Putamen (tissue), 1 donor: ENCODE data around the gene BMF.
"Not testable (repeated sequence)": the region's sequence is repeated elsewhere in the genome, so short reads cannot be mapped to it uniquely, and the experiment has no call there.

ENCODE experiments used
- DNase-seq: peaks from one replicate; pipeline ENCODE4 v3.0.0-alpha.2; 2016; ENCODE audit warnings: low spot score

Gene BMF

GRCh38 chr15:40087991-40088928 lies 20.4 kb downstream of the BMF start:
- DNase-seq = no peak

GRCh38 chr15:40087068-40087810 lies 21.4 kb downstream of the BMF start:
- no peak for DNase-seq

- DNase-seq = no peak
Observed at GRCh38 chr15:40085266-40085665, 23.4 kb downstream of the BMF start.

DNA sequence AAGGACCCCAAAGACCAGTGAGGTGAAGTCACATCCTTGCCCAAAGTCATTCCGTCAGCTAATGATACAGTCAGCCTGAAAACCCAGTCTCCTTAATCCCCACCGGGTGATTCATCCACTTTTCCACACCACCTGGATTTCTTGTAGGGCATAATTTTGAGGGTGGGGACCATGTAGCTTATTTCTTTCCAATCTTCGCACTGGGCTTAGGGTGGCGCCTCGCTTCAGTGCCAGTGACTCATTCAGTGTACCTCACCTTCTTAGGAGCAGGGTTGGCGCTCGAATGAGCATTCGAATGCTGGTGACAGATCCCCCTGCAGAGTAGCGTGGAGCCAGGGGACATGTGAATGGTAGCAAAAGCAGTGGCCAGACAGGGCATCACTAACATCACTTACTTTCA lies 24.0 kb downstream of the BMF start:
- DNase-seq = no peak

GRCh38 chr15:40082195-40082883 lies 26.3 kb downstream of the BMF start:
- no peak for DNase-seq

DNA sequence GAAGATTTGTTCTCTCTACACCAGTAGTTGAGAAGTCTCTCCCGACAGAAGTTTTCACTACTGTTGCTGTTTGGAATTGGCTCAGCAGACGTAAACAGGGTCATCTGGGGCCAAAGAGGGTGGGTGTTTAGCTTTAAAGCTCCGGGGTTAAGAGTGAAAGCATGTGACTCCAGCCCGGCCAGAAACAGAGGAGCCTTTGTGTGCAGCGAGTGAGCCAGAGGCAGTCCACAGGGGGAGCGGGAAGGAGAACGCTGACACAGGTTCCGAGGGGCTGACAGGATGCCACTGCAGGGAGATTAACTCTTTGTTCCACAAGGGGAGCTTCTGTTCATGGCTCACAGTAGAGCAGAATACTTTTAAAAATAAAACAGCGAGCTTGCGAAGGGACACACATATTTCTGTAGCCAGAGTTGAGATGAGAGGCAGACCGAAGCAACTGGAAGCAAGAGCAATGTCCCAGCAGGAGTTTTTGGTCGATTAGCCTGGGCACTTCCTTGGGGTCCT lies 26.9 kb downstream of the BMF start:
- DNase-seq = peak; percentile 91

DNA sequence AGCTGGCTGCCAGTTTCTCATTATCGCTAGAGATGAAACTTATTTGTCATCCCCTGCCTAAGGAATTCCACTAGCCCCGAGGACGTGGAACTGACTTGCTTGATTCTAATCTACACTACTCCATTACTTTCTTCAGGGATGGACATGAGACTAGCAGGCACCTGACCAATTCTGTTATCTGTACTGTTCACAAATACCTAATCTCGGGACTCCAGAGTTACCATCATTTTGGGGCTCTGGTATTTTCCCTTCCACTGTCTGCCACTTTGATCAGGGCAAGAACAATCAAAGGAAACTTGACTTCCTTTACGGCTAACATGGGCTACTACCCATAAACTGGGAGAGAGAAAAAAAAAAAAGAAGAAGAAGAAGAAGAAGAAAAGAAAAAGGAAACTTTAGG lies 27.8 kb downstream of the BMF start:
- DNase-seq = no peak

- no peak for DNase-seq
Observed at GRCh38 chr15:40080104-40080503, 28.6 kb downstream of the BMF start.

- DNase-seq = no peak
Observed at GRCh38 chr15:40079456-40079855, 29.2 kb downstream of the BMF start.

GRCh38 chr15:40075298-40076044 lies 33.2 kb downstream of the BMF start:
- DNase-seq = no peak

GRCh38 chr15:40074656-40075055 lies 34.0 kb downstream of the BMF start:
- DNase-seq = not testable (repeated sequence)

GRCh38 chr15:40073716-40074490 lies 34.8 kb downstream of the BMF start:
- DNase-seq = not testable (repeated sequence)

DNA sequence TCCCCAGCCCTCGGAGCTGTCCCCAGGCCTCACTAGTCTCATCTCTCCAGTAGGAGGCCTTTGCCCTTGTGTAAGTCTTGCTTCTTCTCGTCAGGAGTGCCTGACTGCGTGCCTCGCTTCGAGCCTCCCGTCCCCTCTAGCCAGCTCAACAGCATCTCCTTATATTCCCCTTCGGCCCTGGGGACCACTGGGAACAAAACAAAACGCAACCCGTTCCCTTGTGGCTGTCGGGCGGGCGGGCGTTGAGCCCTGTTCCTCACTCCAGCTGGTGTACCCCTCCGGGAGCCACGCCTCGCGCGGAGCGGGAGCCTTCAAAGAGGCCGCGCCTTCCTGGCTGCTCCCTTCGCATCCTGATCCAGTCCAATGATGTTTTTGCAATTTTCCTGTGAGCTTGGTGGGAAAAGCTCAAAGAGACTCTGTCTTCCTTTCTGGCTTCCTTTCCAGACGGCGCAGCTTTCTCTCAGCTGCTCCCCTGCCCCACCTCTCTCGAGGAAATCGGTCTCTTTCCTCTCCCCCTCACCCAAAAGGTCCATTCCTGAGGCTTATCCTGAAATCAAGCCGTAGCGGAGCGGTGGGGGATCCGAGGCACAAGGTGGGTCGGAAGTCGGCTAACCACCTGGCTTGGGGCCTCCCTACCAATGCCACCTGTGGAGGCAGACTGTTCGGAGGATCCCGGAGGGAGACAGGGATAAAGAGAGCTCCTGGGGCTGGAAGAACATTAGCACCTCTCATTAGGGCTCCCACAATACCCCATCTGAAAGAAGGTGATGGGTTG lies 36.3 kb downstream of the BMF start:
- no peak for DNase-seq

DNA sequence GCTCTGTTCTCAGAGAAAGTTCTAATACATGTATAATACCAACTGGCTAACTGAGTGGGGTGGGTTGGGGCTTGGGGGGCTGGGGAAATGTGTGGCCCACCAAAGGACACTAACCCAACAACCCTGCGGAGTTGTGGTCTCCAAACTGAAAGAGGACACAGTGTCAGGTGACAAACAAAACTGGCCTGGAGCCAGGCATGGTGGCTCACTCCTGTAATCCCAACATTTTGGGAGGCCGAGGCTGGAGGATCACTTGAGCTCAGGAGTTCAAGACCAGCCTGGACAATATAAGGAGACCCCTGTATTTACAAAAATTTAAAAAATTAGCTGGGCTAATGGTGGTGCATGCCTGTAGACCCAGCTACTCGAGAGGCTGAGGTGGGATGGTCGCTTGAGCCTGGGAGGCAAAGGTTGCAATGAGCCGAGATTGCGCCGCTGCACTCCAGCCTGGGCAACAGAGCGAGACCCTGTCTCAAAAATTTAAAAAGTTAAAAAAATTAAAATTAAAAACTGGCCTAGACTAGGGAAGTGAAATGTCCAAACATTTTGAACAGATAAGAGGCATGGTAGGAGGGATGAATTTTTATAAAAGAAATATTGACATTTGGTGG lies 38.0 kb downstream of the BMF start:
- DNase-seq = no peak

DNA sequence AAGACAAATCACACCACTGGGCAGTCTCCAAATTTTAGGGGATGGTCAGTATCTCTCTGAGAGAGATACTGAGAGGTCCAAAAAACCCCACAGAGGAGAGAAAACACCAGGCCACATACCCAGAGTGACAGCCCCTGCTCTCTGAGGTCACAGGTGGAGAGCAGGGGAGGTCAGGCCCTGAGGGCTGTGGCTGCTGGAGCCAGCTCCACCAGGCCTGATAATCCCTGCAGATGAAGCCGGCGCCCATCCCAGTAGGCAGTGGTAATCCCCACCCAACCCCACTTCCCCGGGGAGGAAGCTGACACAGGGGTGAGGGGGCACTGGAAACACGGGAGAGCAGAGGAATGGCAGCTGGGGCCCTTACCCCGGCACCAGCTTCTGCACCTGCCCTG lies 38.5 kb downstream of the BMF start:
- no peak for DNase-seq

DNA sequence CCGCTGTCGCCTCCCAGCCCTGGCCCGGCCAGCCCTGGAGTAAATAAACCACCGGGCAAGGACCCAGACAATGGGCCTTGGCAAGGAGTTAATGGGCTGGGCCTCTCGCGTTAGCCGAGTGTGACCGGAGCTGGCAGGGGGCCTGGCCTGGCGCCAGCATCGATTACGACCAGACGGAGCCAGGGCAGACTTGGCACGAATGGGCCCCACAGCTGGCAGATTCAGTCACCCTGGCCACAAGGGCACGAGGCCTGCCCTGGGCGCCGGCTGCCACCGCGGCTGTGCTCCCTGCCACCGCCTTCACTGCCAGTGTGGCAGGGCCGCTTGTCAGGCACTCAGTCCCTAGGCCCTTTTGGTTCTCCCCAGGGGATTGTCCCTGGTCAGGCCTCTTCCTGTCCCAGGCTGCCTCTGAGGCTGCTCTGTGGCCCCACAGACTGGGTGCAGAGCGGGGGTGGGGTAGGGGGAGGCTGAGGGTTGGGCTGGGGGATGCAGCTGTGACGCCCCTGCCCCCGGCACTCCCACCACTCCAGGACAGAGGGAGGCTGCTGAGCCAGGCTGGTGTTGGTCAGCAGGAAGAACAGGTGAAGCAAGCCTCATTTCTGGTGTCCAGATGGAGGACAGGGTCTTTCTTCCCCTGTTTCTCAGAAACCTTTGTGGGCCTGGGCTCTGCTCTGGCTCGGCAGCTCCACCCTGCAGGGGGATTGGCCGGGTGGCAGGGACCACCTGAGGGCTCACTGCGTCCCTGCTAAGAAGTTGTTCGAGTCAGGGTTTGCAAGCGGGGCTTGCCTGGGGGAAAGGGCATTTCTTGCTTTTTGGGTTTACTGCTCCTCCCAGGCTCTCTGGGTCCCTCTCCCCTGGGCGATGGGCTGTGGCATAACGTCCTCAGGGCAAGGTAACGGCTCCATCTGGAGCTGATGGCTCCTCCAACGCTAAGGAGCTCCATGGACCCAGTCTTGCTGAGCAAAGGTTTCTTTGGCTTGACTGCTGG lies 39.2 kb downstream of the BMF start:
- DNase-seq = peak; percentile 97

DNA sequence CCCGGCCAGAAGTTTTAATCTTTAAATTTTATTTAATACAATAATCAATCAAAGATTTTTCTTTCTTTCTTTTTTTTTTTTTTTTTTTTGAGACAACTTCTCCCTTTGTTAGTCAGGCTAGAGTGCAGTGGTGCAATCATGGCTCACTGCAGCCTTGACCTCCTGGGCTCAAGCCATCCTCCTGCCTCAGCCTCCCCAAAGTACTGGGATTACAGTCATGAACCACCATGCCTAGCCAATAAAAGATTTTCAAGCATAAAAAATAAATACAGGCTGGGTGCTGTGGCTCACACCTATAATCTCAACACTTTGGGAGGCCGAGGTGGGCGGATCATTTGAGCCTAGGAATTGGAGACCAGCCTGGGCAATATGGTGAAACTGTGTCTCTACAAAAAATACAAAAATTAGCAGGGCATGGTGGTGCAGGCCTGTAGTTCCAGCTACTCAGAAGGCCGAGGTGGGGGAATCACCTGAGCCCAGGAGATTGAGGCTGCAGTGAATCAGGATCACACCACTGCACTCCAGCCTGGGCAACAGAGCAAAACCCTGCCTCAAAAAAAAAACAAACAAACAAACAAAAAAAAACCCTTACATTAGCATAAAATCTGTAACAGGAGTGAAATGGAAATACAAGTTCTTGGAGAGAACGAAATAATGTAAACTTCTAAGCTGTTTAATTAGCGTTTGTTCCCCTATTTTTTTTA lies 40.6 kb downstream of the BMF start:
- DNase-seq = no peak

- DNase-seq = no peak
Observed at GRCh38 chr15:40066589-40066988, 42.1 kb downstream of the BMF start.
